Gastroesophageal sphincter (tissue), 4 donors: ENCODE results near the gene CGNL1. TPM values are rescaled to one million over a fixed set of nuclear protein-coding genes. Genes with fewer than 3 reads are reported as not detected.
A peak's percentile ranks its signal among the peaks of the same experiment; 100 is the strongest.

Source experiments
- ATAC-seq: fragments of 150-250 bp; one replicate; pipeline ENCODE4 v1.9.1; 2016; ENCODE audit warnings: mild to moderate bottlenecking, moderate library complexity
- H3K27ac ChIP-seq, 4 donors: fragments of 200-600 bp; sonication (generic) in 3 of 4; 1 replicate in 3 of 4; 2 replicates in 1 of 4; pipeline ENCODE4 v1.5.1; 2016 to 2019
- H3K27me3 ChIP-seq: fragments of 200-600 bp; sonication (generic); one replicate; pipeline ENCODE4 v1.5.1; 2019
- H3K36me3 ChIP-seq, 2 donors: fragments of 200-600 bp; sonication (generic); one replicate each; pipeline ENCODE4 v1.5.1; 2019; ENCODE audit warnings: control low read depth in 1 of 2
- H3K4me1 ChIP-seq, 3 donors: fragments of 200-600 bp; sonication (generic); 1 replicate in 2 of 3; 2 replicates in 1 of 3; pipeline ENCODE4 v1.5.1; 2016 to 2019; ENCODE audit warnings: control low read depth in 2 of 3
- H3K4me3 ChIP-seq, 2 donors: fragments of 200-600 bp; sonication (generic); one replicate each; pipeline ENCODE4 v1.5.1; 2019; ENCODE audit warnings: mild to moderate bottlenecking in 1 of 2, moderate library complexity in 1 of 2
- H3K9me3 ChIP-seq, 3 donors: fragments of 200-600 bp; sonication (generic); one replicate each; pipeline ENCODE4 v1.5.1; 2017 to 2019; ENCODE audit warnings: control low read depth in 2 of 3
- CTCF ChIP-seq, 4 experiments: fragments of 200-600 bp in 2 of 4; fragments of 450-650 bp in 2 of 4; sonication (generic) in 1 of 4; IDR thresholded peaks; one replicate each; pipeline ENCODE4 v1.5.1; 2017 to 2019; ENCODE audit warnings: antibody characterized with exemption in 4 of 4, mild to moderate bottlenecking in 2 of 4, moderate library complexity in 2 of 4
- EP300 ChIP-seq: sonication (generic); formaldehyde crosslinking; IDR thresholded peaks from one replicate; pipeline ENCODE4 v1.6.1; 2017; ENCODE audit warnings: antibody characterized with exemption, mild to moderate bottlenecking
- POLR2A ChIP-seq, 2 donors: fragments of 450-650 bp; IDR thresholded peaks; one replicate each; pipeline ENCODE4 v1.6.1; 2017; ENCODE audit warnings: antibody characterized with exemption in 2 of 2, mild to moderate bottlenecking in 2 of 2, moderate library complexity in 1 of 2
- POLR2AphosphoS5 ChIP-seq: sonication (generic); formaldehyde crosslinking; IDR thresholded peaks from one replicate; pipeline ENCODE4 v1.6.1; 2017; ENCODE audit warnings: antibody characterized with exemption
- WGBS, 2 donors: methylation state at CpG; one replicate each; pipeline ENCODE4 v1.1.5; 2018; ENCODE audit warnings: low coverage in 1 of 2; 5-methylcytosine and 5-hydroxymethylcytosine counted together
- total RNA-seq, 4 donors: library from RNA; depleted of rRNA; stranded (reverse); fragments of >200 nt; gene quantifications; one replicate each; pipeline ENCODE4 v1.1.0, GENCODE V29; 2016

Gene CGNL1
- total RNA-seq, 4 donors from 2014 or later, result 8.5 to 36.4 (median 16.7) TPM

- ATAC-seq, result no peak
- no peaks in the 10 kb centered on the region for H3K9me3 ChIP-seq
- no peaks in the 10 kb centered on the region for H3K36me3 ChIP-seq
- no peaks in the 10 kb centered on the region for H3K27me3 ChIP-seq
- 72% methylated on average over 3 of the region's 4 CpGs; no CpG with 5 or more reads in 1 of the 2 donors for WGBS, 2 donors
- peaks cover 8 to 39% (median 14%) of the 10 kb centered on the region in 3 donors for H3K4me1 ChIP-seq
- TF ChIP-seq POLR2AphosphoS5, result no peak
- no peak for TF ChIP-seq CTCF (IDR thresholded peaks at IDR 0.05)
- TF ChIP-seq POLR2A (IDR thresholded peaks at IDR 0.05), result no peak
- H3K27ac ChIP-seq, result peak overlapping the region; percentile 36 to 61 (median 52)
- no peak overlapping the region for H3K4me3 ChIP-seq
Measured at GRCh38 chr15:57554812-57555179, 178.5 kb downstream of the CGNL1 start.

GRCh38 chr15:57555270-57555669 lies 179.0 kb downstream of the CGNL1 start:
- 76% methylated on average over 3 of the region's 3 CpGs; no CpG with 5 or more reads in 1 of the 2 donors for WGBS, 2 donors
- Histone ChIP-seq H3K4me1 (peaks cover 8 to 42% (median 15%) of the 10 kb centered on the region in 3 donors), H3K27ac (peak overlapping the region in 3 of 4 donors; percentile 50 to 61 (median 54)), H3K27me3 (no peaks in the 10 kb centered on the region), H3K9me3 (no peaks in the 10 kb centered on the region), H3K36me3 (no peaks in the 10 kb centered on the region), H3K4me3 (no peak overlapping the region)
- TF ChIP-seq CTCF (IDR thresholded peaks at IDR 0.05), result no peak
- no peak for TF ChIP-seq POLR2AphosphoS5
- TF ChIP-seq POLR2A (IDR thresholded peaks at IDR 0.05), result no peak
- no peak for TF ChIP-seq EP300
- ATAC-seq, result no peak

GRCh38 chr15:57556040-57556439 lies 179.7 kb downstream of the CGNL1 start:
- WGBS, 2 donors, result 89 to 90% methylated on average over 1 to 9 of the region's 9 CpGs
- Histone ChIP-seq H3K9me3 (no peaks in the 10 kb centered on the region), H3K27ac (no peak overlapping the region), H3K27me3 (no peaks in the 10 kb centered on the region), H3K4me1 (peaks cover 3 to 42% (median 10%) of the 10 kb centered on the region in 3 donors), H3K4me3 (no peak overlapping the region), H3K36me3 (no peaks in the 10 kb centered on the region)
- TF ChIP-seq CTCF (IDR thresholded peaks at IDR 0.05) (no peak), EP300 (no peak), POLR2A (IDR thresholded peaks at IDR 0.05) (no peak), POLR2AphosphoS5 (no peak)
- no peak for ATAC-seq

- no peak for TF ChIP-seq CTCF (IDR thresholded peaks at IDR 0.05)
- ATAC-seq, result no peak
- 100% methylated on average over 1 to 2 of the region's 3 CpGs for WGBS, 2 donors
Measured at GRCh38 chr15:57557267-57557666, 181.0 kb downstream of the CGNL1 start.

GRCh38 chr15:57557810-57558209 lies 181.5 kb downstream of the CGNL1 start:
- ATAC-seq, result no peak
- Histone ChIP-seq H3K27me3 (no peaks in the 10 kb centered on the region), H3K4me1 (peaks cover 6 to 38% (median 7%) of the 10 kb centered on the region in 3 donors), H3K9me3 (no peaks in the 10 kb centered on the region), H3K4me3 (no peak overlapping the region), H3K27ac (no peak overlapping the region), H3K36me3 (no peaks in the 10 kb centered on the region)
- TF ChIP-seq POLR2AphosphoS5 (no peak), POLR2A (IDR thresholded peaks at IDR 0.05) (no peak), EP300 (no peak), CTCF (IDR thresholded peaks at IDR 0.05) (no peak)
- WGBS, 2 donors, result 40 to 97% methylated on average over 1 to 6 of the region's 6 CpGs

More at GRCh38 chr15:57557267-57557666, 181.0 kb downstream of the CGNL1 start:
- Histone ChIP-seq H3K27ac (no peak overlapping the region), H3K4me3 (no peak overlapping the region), H3K4me1 (peaks cover 6 to 40% (median 7%) of the 10 kb centered on the region in 3 donors), H3K36me3 (no peaks in the 10 kb centered on the region), H3K9me3 (no peaks in the 10 kb centered on the region), H3K27me3 (no peaks in the 10 kb centered on the region)
